ENCODE results near the gene C11orf65.

Gene C11orf65

GRCh38 chr11:108368134-108368533 is 99.2 kb downstream of the C11orf65 start:
- ATAC-seq, result no peak

- no peak for ATAC-seq
Observed at GRCh38 chr11:108364159-108364558, 103.2 kb downstream of the C11orf65 start.

- ATAC-seq, result no peak
Observed at GRCh38 chr11:108351468-108351867, 115.9 kb downstream of the C11orf65 start.

GRCh38 chr11:108346451-108346850 is 120.9 kb downstream of the C11orf65 start:
- ATAC-seq, result no peak

- no peak for ATAC-seq
Observed at GRCh38 chr11:108345767-108346166, 121.6 kb downstream of the C11orf65 start.

- ATAC-seq, result no peak
Observed at GRCh38 chr11:108343714-108344113, 123.6 kb downstream of the C11orf65 start.

GRCh38 chr11:108341654-108342053 is 125.7 kb downstream of the C11orf65 start:
- no peak for ATAC-seq

GRCh38 chr11:108340973-108341372 is 126.4 kb downstream of the C11orf65 start:
- ATAC-seq, result peak; percentile 43 to 63

- ATAC-seq, result no peak
Observed at GRCh38 chr11:108338750-108339149, 128.6 kb downstream of the C11orf65 start.

- no peak for ATAC-seq
Observed at GRCh38 chr11:108333403-108333899, 133.9 kb downstream of the C11orf65 start.

All from activated CD4-positive, CD25-positive, alpha-beta regulatory T cell treated with anti-CD3 and anti-CD28 coated beads, Interleukin-2, amount 50 U/mL, for 24 hours (primary cell).